HG03439 (cell line): ENCODE results near the gene ASTE1.
"Not testable (repeated sequence)": the region's sequence is repeated elsewhere in the genome, so short reads cannot be mapped to it uniquely, and the experiment has no call there.

ENCODE experiments used
- ATAC-seq: cut with Tn5 transposase; IDR thresholded peaks from one replicate; pipeline ENCODE4 v1.9.1; 2021; ENCODE audit warnings: mild to moderate bottlenecking, moderate library complexity; ENCODE audit not compliant: unreplicated experiment

Gene ASTE1

GRCh38 chr3:131018970-131019369, 7.7 kb downstream of the ASTE1 start:
- ATAC-seq = no peak

GRCh38 chr3:131009698-131010097, 16.9 kb downstream of the ASTE1 start:
- ATAC-seq = no peak

GRCh38 chr3:131008326-131008725, 18.3 kb downstream of the ASTE1 start:
- ATAC-seq = no peak

- no peak for ATAC-seq
These were observed 18.8 kb downstream of the ASTE1 start for GRCh38 chr3:131007782-131008181.

GRCh38 chr3:131007256-131007655, 19.4 kb downstream of the ASTE1 start:
- ATAC-seq = no peak

- ATAC-seq = no peak
These were observed 22.0 kb downstream of the ASTE1 start for GRCh38 chr3:131004603-131005002.

- ATAC-seq = no peak
These were observed 25.6 kb downstream of the ASTE1 start for GRCh38 chr3:131001071-131001470.

- no peak for ATAC-seq
These were observed 29.3 kb downstream of the ASTE1 start for GRCh38 chr3:130997289-130997688.

GRCh38 chr3:130992344-130992743, 34.3 kb downstream of the ASTE1 start:
- ATAC-seq = no peak

- no peak for ATAC-seq
These were observed 35.5 kb downstream of the ASTE1 start for GRCh38 chr3:130991126-130991525.

GRCh38 chr3:130990282-130990681, 36.3 kb downstream of the ASTE1 start:
- no peak for ATAC-seq

- no peak for ATAC-seq
These were observed 45.2 kb downstream of the ASTE1 start for GRCh38 chr3:130981469-130981868.

GRCh38 chr3:130979117-130979516, 47.5 kb downstream of the ASTE1 start:
- no peak for ATAC-seq

- ATAC-seq = no peak
These were observed 49.9 kb downstream of the ASTE1 start for GRCh38 chr3:130976706-130977105.

GRCh38 chr3:130975251-130975650, 51.4 kb downstream of the ASTE1 start:
- no peak for ATAC-seq

- no peak for ATAC-seq
These were observed 52.4 kb downstream of the ASTE1 start for GRCh38 chr3:130974201-130974600.

- no peak for ATAC-seq
These were observed 53.2 kb downstream of the ASTE1 start for GRCh38 chr3:130973406-130973805.

GRCh38 chr3:130972592-130972991, 54.0 kb downstream of the ASTE1 start:
- not testable (repeated sequence) for ATAC-seq

- ATAC-seq = no peak
These were observed 55.4 kb downstream of the ASTE1 start for GRCh38 chr3:130971208-130971607.

- no peak for ATAC-seq
These were observed 57.0 kb downstream of the ASTE1 start for GRCh38 chr3:130969621-130970020.

GRCh38 chr3:130968221-130968620, 58.4 kb downstream of the ASTE1 start:
- ATAC-seq = no peak

GRCh38 chr3:130967281-130967680, 59.3 kb downstream of the ASTE1 start:
- no peak for ATAC-seq

GRCh38 chr3:130963878-130964277, 62.7 kb downstream of the ASTE1 start:
- no peak for ATAC-seq
